HEK293T (cell line): Measurements from ENCODE around the gene UBE2O.

Experiments used
- CTCF ChIA-PET: fragments of 350-600 bp; formaldehyde crosslinking; extraction: SDS; loops from one replicate; lab custom pipeline; 2021; ENCODE audit warnings: antibody characterized with exemption, inconsistent platforms; lab: Yijun Ruan, JAX
- POLR2A ChIA-PET: fragments of 350-600 bp; formaldehyde crosslinking; extraction: SDS; loops from one replicate; lab custom pipeline; 2020; ENCODE audit warnings: antibody characterized with exemption, inconsistent platforms; lab: Yijun Ruan, JAX
- DNase-seq: peaks from one replicate; pipeline ENCODE4 v3.0.0; 2012; ENCODE audit warnings: mixed read lengths; ENCODE audit errors: extremely low spot score
- ARNT ChIP-seq: fragments of 450-650 bp; IDR thresholded peaks from 2 replicates; pipeline ENCODE4 v1.6.1; 2017; ENCODE audit warnings: mild to moderate bottlenecking
- BHLHE40 ChIP-seq: fragments of 450-650 bp; IDR thresholded peaks from 2 replicates; pipeline ENCODE4 v1.6.1; 2016; ENCODE audit warnings: mild to moderate bottlenecking, moderate library complexity, borderline replicate concordance
- CTBP1 ChIP-seq: fragments of 450-650 bp; IDR thresholded peaks from 2 replicates; pipeline ENCODE4 v1.6.1; 2016; ENCODE audit warnings: borderline replicate concordance
- ELF4 ChIP-seq: fragments of 450-650 bp; IDR thresholded peaks from 2 replicates; pipeline ENCODE4 v1.6.1; 2017; ENCODE audit warnings: antibody characterized with exemption
- FOXA1 ChIP-seq: fragments of 450-650 bp; IDR thresholded peaks from 2 replicates; pipeline ENCODE4 v1.6.1; 2016; ENCODE audit warnings: mild to moderate bottlenecking
- FOXK2 ChIP-seq: fragments of 450-650 bp; IDR thresholded peaks from 2 replicates; pipeline ENCODE4 v1.6.1; 2016; ENCODE audit warnings: mild to moderate bottlenecking
- FOXM1 ChIP-seq: fragments of 450-650 bp; IDR thresholded peaks from 2 replicates; pipeline ENCODE4 v1.6.1; 2017; ENCODE audit warnings: mild to moderate bottlenecking, borderline replicate concordance
- HDGF ChIP-seq: fragments of 450-650 bp; IDR thresholded peaks from 2 replicates; pipeline ENCODE4 v1.6.1; 2017; ENCODE audit warnings: antibody characterized with exemption, borderline replicate concordance
- L3MBTL2 ChIP-seq: fragments of 450-650 bp; conservative IDR thresholded peaks from 2 replicates; pipeline ENCODE4 v1.6.1; 2016; ENCODE audit warnings: mild to moderate bottlenecking
- LEF1 ChIP-seq: fragments of 450-650 bp; IDR thresholded peaks from 2 replicates; pipeline ENCODE4 v1.6.1; 2017; ENCODE audit warnings: mild to moderate bottlenecking, borderline replicate concordance
- NFRKB ChIP-seq: fragments of 450-650 bp; IDR thresholded peaks from 2 replicates; pipeline ENCODE4 v1.6.1; 2016; ENCODE audit warnings: mild to moderate bottlenecking, moderate library complexity
- SP1 ChIP-seq: fragments of 450-650 bp; IDR thresholded peaks from 2 replicates; pipeline ENCODE4 v1.6.1; 2017
- SUZ12 ChIP-seq: fragments of 450-650 bp; IDR thresholded peaks from 2 replicates; pipeline ENCODE4 v1.6.1; 2016; ENCODE audit warnings: mild to moderate bottlenecking
- TARDBP ChIP-seq: fragments of 450-650 bp; IDR thresholded peaks from 2 replicates; pipeline ENCODE4 v1.6.1; 2016
- ZNF384 ChIP-seq: fragments of 450-650 bp; IDR thresholded peaks from 2 replicates; pipeline ENCODE4 v1.6.1; 2016
- TF ChIP-seq, protein P1 (sequence below): fragments of 450-650 bp; IDR thresholded peaks from 2 replicates; pipeline ENCODE4 v1.6.1; 2016

The UBE2O gene

DNA sequence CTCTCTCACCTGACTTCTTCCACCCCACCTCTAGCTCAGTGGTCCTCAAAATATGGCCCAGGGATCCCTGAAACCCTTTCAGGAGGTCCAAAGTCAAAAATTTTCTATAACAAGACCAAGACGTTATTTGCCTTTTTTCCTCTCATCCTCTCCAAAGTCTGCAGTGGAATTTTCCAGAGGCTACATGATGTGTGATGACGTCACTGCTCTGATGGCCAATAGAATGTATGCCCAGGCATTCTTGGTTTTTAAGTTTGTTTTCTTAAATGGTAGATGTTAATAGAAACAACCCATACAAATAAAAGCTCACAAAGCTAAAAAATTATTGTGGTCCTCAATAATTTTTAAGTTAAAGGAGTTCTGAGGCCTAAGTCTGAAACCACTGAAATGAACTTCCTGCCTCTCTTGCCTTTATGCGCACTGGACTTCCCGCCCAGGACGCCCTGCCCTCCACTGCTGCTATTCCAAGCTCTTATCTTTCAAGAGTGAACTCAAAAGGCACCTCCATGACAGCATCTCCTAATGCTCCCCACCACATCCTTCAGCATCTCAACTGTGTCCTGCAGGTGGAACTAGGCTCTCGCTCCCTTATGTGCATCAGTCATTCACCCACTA, 13.5 kb downstream of the UBE2O start:
- no peak for DNase-seq
- ChIA-PET POLR2A (no interaction called here), CTCF (no interaction called here)
- TF ChIP-seq FOXM1 = no peak
- TF ChIP-seq SP1 = no peak
- TF ChIP-seq ELF4 = no peak
- TF ChIP-seq, protein P1, sequence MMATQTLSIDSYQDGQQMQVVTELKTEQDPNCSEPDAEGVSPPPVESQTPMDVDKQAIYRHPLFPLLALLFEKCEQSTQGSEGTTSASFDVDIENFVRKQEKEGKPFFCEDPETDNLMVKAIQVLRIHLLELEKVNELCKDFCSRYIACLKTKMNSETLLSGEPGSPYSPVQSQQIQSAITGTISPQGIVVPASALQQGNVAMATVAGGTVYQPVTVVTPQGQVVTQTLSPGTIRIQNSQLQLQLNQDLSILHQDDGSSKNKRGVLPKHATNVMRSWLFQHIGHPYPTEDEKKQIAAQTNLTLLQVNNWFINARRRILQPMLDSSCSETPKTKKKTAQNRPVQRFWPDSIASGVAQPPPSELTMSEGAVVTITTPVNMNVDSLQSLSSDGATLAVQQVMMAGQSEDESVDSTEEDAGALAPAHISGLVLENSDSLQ = no peak
- no peak for TF ChIP-seq ZNF384
- TF ChIP-seq L3MBTL2 = no peak
- TF ChIP-seq CTBP1 = no peak
- no peak for TF ChIP-seq FOXA1
- TF ChIP-seq NFRKB = no peak
- TF ChIP-seq FOXK2 = no peak
- TF ChIP-seq SUZ12 = no peak
- TF ChIP-seq LEF1 = no peak

- POLR2A ChIA-PET = interaction anchor here (1.1 kb wide), 1 partner anchor 13 kb away, joined by 4 read pairs; no protein-coding TSS in a partner anchor
- CTCF ChIA-PET = no interaction called here
- DNase-seq = no peak
- TF ChIP-seq, protein P1 = no peak
- TF ChIP-seq ELF4 = no peak
- no peak for TF ChIP-seq CTBP1
- no peak for TF ChIP-seq ZNF384
- no peak for TF ChIP-seq BHLHE40
- no peak for TF ChIP-seq TARDBP
- no peak for TF ChIP-seq SP1
- TF ChIP-seq NFRKB = no peak
- TF ChIP-seq HDGF = no peak
- TF ChIP-seq FOXA1 = no peak
These were observed 14.0 kb downstream of the UBE2O start for GRCh38 chr17:76438906-76439305.

DNA sequence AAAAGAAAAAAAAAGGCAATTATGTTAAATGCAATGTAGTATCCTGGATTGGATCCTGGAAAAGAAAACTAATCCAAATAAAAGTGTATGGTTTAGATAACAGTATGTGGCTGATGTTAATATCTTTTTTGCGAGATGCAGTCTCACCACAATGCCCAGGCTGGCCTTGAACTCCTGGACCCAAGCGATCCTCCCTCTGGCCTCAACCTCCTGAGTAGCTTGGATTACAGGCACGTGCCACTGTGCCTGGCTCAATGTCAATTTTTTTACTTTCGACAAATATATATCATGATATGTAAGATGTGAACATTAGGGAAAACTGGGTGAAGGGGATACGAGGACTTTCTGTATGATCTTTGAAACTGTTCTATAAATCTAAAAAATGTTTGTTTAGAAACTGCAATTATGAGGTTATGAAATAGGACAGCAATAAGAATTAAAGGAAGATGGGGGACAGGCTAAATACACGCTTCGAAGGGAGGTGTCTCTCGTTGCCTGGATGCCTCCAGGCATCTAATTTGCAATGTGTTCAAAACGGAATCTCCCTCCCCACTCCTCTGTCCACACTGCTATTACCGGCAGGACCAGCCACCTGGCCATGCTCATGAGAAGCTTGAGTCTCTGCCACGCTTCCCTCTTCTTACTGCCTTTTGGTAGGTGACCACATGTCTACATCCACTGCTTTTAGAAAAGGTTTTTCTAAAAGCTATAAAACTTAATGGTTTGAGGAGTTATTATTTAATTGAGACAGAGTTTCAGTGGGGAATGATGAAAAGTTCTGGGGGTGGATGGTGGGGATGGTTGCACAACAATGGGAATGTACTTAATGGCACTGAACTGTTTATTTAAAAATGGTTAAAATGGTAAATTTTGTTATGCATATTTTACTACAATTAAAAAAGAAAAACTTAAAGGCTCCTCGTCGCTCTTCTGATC, 15.2 kb downstream of the UBE2O start:
- ChIA-PET CTCF (interaction anchor here (0.6 to 0.7 kb wide), 3 partner anchors 244 to 619 kb away, joined by 3 read pairs; no protein-coding TSS in a partner anchor), POLR2A (interaction anchor here (1.1 kb wide), 1 partner anchor 14 kb away, joined by 4 read pairs; no protein-coding TSS in a partner anchor)
- TF ChIP-seq TARDBP = no peak
- no peak for TF ChIP-seq FOXK2
- 0 out of 2 replicates have a peak, but pooled peaks have one; percentile 30 for TF ChIP-seq ZNF384
- TF ChIP-seq BHLHE40 = no peak
- no peak for DNase-seq

GRCh38 chr17:76435751-76436150, 17.2 kb downstream of the UBE2O start:
- DNase-seq = no peak
- ChIA-PET POLR2A (interaction anchor here (1.1 to 1.8 kb wide), 4 partner anchors 9 to 19 kb away, joined by 3 to 8 read pairs (median 4); no protein-coding TSS in a partner anchor), CTCF (interaction anchor here (0.6 kb wide), 1 partner anchor 254 kb away, joined by 9 read pairs; no protein-coding TSS in a partner anchor)
- TF ChIP-seq TARDBP (no peak), SP1 (no peak), ZNF384 (no peak), ARNT (no peak), BHLHE40 (no peak), L3MBTL2 (no peak), CTBP1 (no peak), FOXA1 (no peak), FOXK2 (no peak), LEF1 (no peak), SUZ12 (no peak), FOXM1 (no peak), ELF4 (no peak), NFRKB (no peak), HDGF (no peak)
- TF ChIP-seq, protein P1 = no peak

DNA sequence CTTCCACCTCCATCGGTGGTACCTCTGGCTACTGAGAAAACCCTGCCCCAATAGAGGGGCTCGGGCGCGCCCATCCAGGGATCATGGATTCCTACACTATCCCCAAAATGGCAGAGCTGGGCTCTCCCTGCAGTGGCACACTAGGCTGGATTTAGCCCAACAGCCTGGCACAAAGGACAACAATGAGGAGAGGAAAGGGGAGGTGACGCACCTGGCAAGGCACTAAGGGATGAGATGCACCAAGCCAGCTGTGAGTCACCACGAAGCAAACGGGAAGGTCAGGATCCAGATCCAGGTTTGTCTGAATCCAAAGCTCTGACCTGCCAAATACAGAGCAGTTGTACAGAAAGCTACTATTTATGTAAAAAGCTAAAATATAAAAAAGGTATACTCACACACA, 18.1 kb downstream of the UBE2O start:
- DNase-seq = no peak
- no peak for TF ChIP-seq TARDBP
- TF ChIP-seq FOXK2 = no peak
- no peak for TF ChIP-seq BHLHE40
- TF ChIP-seq ARNT = no peak
- TF ChIP-seq, protein P1 = no peak
- no peak for TF ChIP-seq FOXM1
- no peak for TF ChIP-seq FOXA1
- no peak for TF ChIP-seq L3MBTL2
- TF ChIP-seq SUZ12 = no peak
- TF ChIP-seq NFRKB = no peak
- no peak for TF ChIP-seq ZNF384
- no peak for TF ChIP-seq ELF4
- no peak for TF ChIP-seq CTBP1
- no peak for TF ChIP-seq LEF1
- TF ChIP-seq HDGF = no peak
- TF ChIP-seq SP1 = no peak
- ChIA-PET POLR2A (interaction anchor here (1.1 to 1.8 kb wide), 4 partner anchors 10 to 18 kb away, joined by 3 to 8 read pairs (median 4); no protein-coding TSS in a partner anchor), CTCF (interaction anchor here (0.7 kb wide), 1 partner anchor 1925 kb away, joined by 5 read pairs; no protein-coding TSS in a partner anchor)
